Measurements from ENCODE around the gene TFDP1. TPM values are rescaled to one million over a fixed set of nuclear protein-coding genes. Genes with fewer than 3 reads are reported as not detected.

The TFDP1 gene
- total RNA-seq, 4 donors from 2014 or later = 21.9 to 49.0 (median 29.2) TPM

- no peak for ATAC-seq
- Histone ChIP-seq H3K9me3 (no peaks in the 10 kb centered on the region), H3K27me3 (no peaks in the 10 kb centered on the region), H3K4me3 (no peak overlapping the region), H3K4me1 (no peaks in the 10 kb centered on the region), H3K27ac (no peak overlapping the region), H3K36me3 (peaks cover 0 to 55% of the 10 kb centered on the region in 2 donors)
- WGBS, 2 donors (ENCODE audit: low coverage in 1 of 2) = 57 to 84% methylated on average over 2 to 14 of the region's 24 CpGs
- TF ChIP-seq CTCF (IDR thresholded peaks at IDR 0.05) = no peak
- TF ChIP-seq POLR2AphosphoS5 (IDR thresholded peaks at IDR 0.05) = no peak
- no peak for TF ChIP-seq POLR2A (IDR thresholded peaks at IDR 0.05)
- no peak for TF ChIP-seq EP300 (IDR thresholded peaks at IDR 0.05)
These were observed 41.6 kb downstream of the TFDP1 start for GRCh38 chr13:113625965-113626721.

GRCh38 chr13:113627136-113627535 lies 42.6 kb downstream of the TFDP1 start:
- H3K27ac ChIP-seq = no peak overlapping the region
- no peak for TF ChIP-seq POLR2A (IDR thresholded peaks at IDR 0.05)
- no peak for TF ChIP-seq CTCF (IDR thresholded peaks at IDR 0.05)
- TF ChIP-seq EP300 (IDR thresholded peaks at IDR 0.05) = no peak
- 93% methylated on average over 3 of the region's 16 CpGs; no CpG with 5 or more reads in 1 of the 2 donors for WGBS, 2 donors (ENCODE audit: low coverage in 1 of 2)
- ATAC-seq = no peak
- no peaks in the 10 kb centered on the region for H3K4me1 ChIP-seq
- peaks cover 0 to 65% of the 10 kb centered on the region in 2 donors for H3K36me3 ChIP-seq
- H3K4me3 ChIP-seq = no peak overlapping the region
- H3K9me3 ChIP-seq = no peaks in the 10 kb centered on the region
- H3K27me3 ChIP-seq = no peaks in the 10 kb centered on the region

- TF ChIP-seq EP300 (IDR thresholded peaks at IDR 0.05) (no peak), POLR2AphosphoS5 (IDR thresholded peaks at IDR 0.05) (no peak), CTCF (IDR thresholded peaks at IDR 0.05) (no peak), POLR2A (IDR thresholded peaks at IDR 0.05) (no peak)
- 75 to 100% methylated on average over 1 to 4 of the region's 30 CpGs for WGBS, 2 donors (ENCODE audit: low coverage in 1 of 2)
- Histone ChIP-seq H3K27ac (no peak overlapping the region), H3K4me3 (no peak overlapping the region), H3K36me3 (peaks cover 0 to 67% of the 10 kb centered on the region in 2 donors), H3K27me3 (no peaks in the 10 kb centered on the region), H3K4me1 (no peaks in the 10 kb centered on the region), H3K9me3 (no peaks in the 10 kb centered on the region)
- no peak for ATAC-seq
These were observed 44.0 kb downstream of the TFDP1 start for GRCh38 chr13:113628291-113629270.

GRCh38 chr13:113629866-113630265 lies 45.3 kb downstream of the TFDP1 start:
- no peak for TF ChIP-seq CTCF (IDR thresholded peaks at IDR 0.05)
- TF ChIP-seq POLR2A (IDR thresholded peaks at IDR 0.05) = no peak
- TF ChIP-seq EP300 (IDR thresholded peaks at IDR 0.05) = no peak
- no peak for TF ChIP-seq POLR2AphosphoS5 (IDR thresholded peaks at IDR 0.05)
- ATAC-seq = no peak

More at GRCh38 chr13:113629866-113630265, 45.3 kb downstream of the TFDP1 start:
- H3K9me3 ChIP-seq = no peaks in the 10 kb centered on the region
- H3K27ac ChIP-seq = no peak overlapping the region
- H3K4me3 ChIP-seq = no peak overlapping the region
- H3K27me3 ChIP-seq = no peaks in the 10 kb centered on the region
- WGBS, 2 donors (ENCODE audit: low coverage in 1 of 2) = 67 to 80% methylated on average over 1 to 2 of the region's 17 CpGs
- peaks cover 0 to 70% of the 10 kb centered on the region in 2 donors for H3K36me3 ChIP-seq
- no peaks in the 10 kb centered on the region for H3K4me1 ChIP-seq

Data from gastroesophageal sphincter (tissue), 4 donors.